GM20000 (cell line): ENCODE results near the gene PPY.

Experiments used
- DNase-seq: peaks from one replicate; pipeline ENCODE4 v3.0.0; 2012; ENCODE audit warnings: low spot score
- CTCF ChIP-seq: IDR thresholded peaks from 2 replicates; pipeline ENCODE4 v1.5.1; 2012; ENCODE audit warnings: mild to moderate bottlenecking, control low read depth; ENCODE audit errors: extremely low read depth, missing control alignments

PPY gene

GRCh38 chr17:43916385-43916784 lies 25.9 kb downstream of the PPY start:
- no peak for DNase-seq
- no peak for TF ChIP-seq CTCF

GRCh38 chr17:43915559-43915958 lies 26.7 kb downstream of the PPY start:
- no peak for DNase-seq

GRCh38 chr17:43914451-43914850 lies 27.8 kb downstream of the PPY start:
- DNase-seq = no peak
- TF ChIP-seq CTCF = no peak

More at GRCh38 chr17:43915559-43915958, 26.7 kb downstream of the PPY start:
- TF ChIP-seq CTCF = no peak

GRCh38 chr17:43913584-43913983 lies 28.7 kb downstream of the PPY start:
- DNase-seq = no peak
- no peak for TF ChIP-seq CTCF

GRCh38 chr17:43912635-43913304 lies 29.5 kb downstream of the PPY start:
- DNase-seq = no peak
- no peak for TF ChIP-seq CTCF

GRCh38 chr17:43911904-43912303 lies 30.4 kb downstream of the PPY start:
- no peak for TF ChIP-seq CTCF
- DNase-seq = no peak

- TF ChIP-seq CTCF = no peak
These were observed 32.6 kb downstream of the PPY start for GRCh38 chr17:43909537-43910231.

More at GRCh38 chr17:43909537-43910231, 32.6 kb downstream of the PPY start:
- no peak for DNase-seq
